ENCODE data around the gene CFD.
A peak's percentile ranks its signal among the peaks of the same experiment; 100 is the strongest.

CFD gene

GRCh38 chr19:911197-912033 is 52.0 kb downstream of the CFD start:
- H3K36me3 ChIP-seq: no peaks in the 10 kb centered on the region
- no peaks in the 10 kb centered on the region for H3K4me1 ChIP-seq
- no peak overlapping the region for H3K4me3 ChIP-seq (ENCODE audit: low read depth, low read length)

GRCh38 chr19:912181-913079 is 53.0 kb downstream of the CFD start:
- Histone ChIP-seq H3K36me3 (no peaks in the 10 kb centered on the region), H3K27me3 (peaks cover 11% of the 10 kb centered on the region), H3K4me3 (ENCODE audit: low read depth, low read length) (peak overlapping the region; percentile 66), H3K4me1 (no peaks in the 10 kb centered on the region), H3K9me3 (no peaks in the 10 kb centered on the region)
- no peak for TF ChIP-seq CTCF (IDR thresholded peaks at IDR 0.05; ENCODE audit: low read depth, low read length)
- DNase-seq: no peak

More at GRCh38 chr19:911197-912033, 52.0 kb downstream of the CFD start:
- no peak for DNase-seq
- no peak for TF ChIP-seq CTCF (IDR thresholded peaks at IDR 0.05; ENCODE audit: low read depth, low read length)
- H3K9me3 ChIP-seq: no peaks in the 10 kb centered on the region
- peaks cover 2% of the 10 kb centered on the region for H3K27me3 ChIP-seq

All from BE2C (cell line).